GM12878 (cell line): Measurements from ENCODE around the gene AGT. TPM values are rescaled to one million over a fixed set of nuclear protein-coding genes. Genes with fewer than 3 reads are reported as not detected.

Experiments
- ATAC-seq: fragments of 200-7000 bp; cut with Tn5 transposase; 3 replicates; pipeline ENCODE4 v1.9.1; 2020; ENCODE audit warnings: mild to moderate bottlenecking, moderate library complexity
- BruUV-seq: library from RNA; stranded (reverse); fragments of 400-500 nt; replicated peaks from 2 replicates; lab custom pipeline; 2021; lab: Mats Ljungman, UMichigan
- CTCF ChIA-PET: fragments of 300-600 bp; sonication (Branson Sonifier 250); formaldehyde crosslinking; extraction: SDS; loops from one replicate; lab custom pipeline; 2021; ENCODE audit warnings: inconsistent platforms; lab: Yijun Ruan, JAX
- POLR2A ChIA-PET: fragments of 350-600 bp; formaldehyde crosslinking; extraction: SDS; loops from one replicate; lab custom pipeline; 2021; ENCODE audit warnings: inconsistent platforms; lab: Charles Lee
- RAD21 ChIA-PET: fragments of 300-600 bp; sonication (Branson Sonifier 250); formaldehyde crosslinking; loops from one replicate; lab custom pipeline; 2023; ENCODE audit warnings: antibody characterized with exemption; ENCODE audit not compliant: unreplicated experiment; lab: Charles Lee
- SMC1A ChIA-PET: fragments of 300-600 bp; sonication (Branson Sonifier 250); formaldehyde crosslinking; loops from one replicate; lab custom pipeline; 2023; ENCODE audit not compliant: unreplicated experiment, uncharacterized antibody; lab: Charles Lee
- DNase-seq: peaks from one replicate; pipeline ENCODE4 v3.0.0-alpha.2; 2011; ENCODE audit warnings: low read depth, low spot score
- FAIRE-seq: peaks from 3 replicates; lab custom pipeline; 2011; peaks lifted over from hg19 to GRCh38; lab: Jason Lieb, UNC
- H2AFZ ChIP-seq: 2 replicates; pipeline ENCODE4 v1.6.0; 2011; ENCODE audit warnings: low read depth, low read length, control low read depth; ENCODE audit not compliant: control insufficient read depth
- H3K27ac ChIP-seq: 2 replicates; pipeline ENCODE4 v1.5.1; 2011; ENCODE audit warnings: control low read depth; ENCODE audit not compliant: control insufficient read depth, insufficient read depth
- H3K27me3 ChIP-seq, 2 experiments: replicated peaks in 1 of 2; 2 replicates each; pipeline versions ENCODE4 v1.6.0 to v1.6.1; 2011; ENCODE audit warnings: low read length in 1 of 2; ENCODE audit not compliant: control insufficient read depth in 2 of 2, insufficient read depth in 2 of 2
- H3K36me3 ChIP-seq, 2 experiments: 2 replicates each; pipeline ENCODE4 v1.5.1; 2011; ENCODE audit warnings: low read length in 1 of 2; ENCODE audit not compliant: control insufficient read depth in 2 of 2, insufficient read depth in 2 of 2
- H3K4me1 ChIP-seq: 2 replicates; pipeline ENCODE4 v1.6.1; 2011; ENCODE audit warnings: mild to moderate bottlenecking, low read length, moderate library complexity, mixed read lengths; ENCODE audit not compliant: control insufficient read depth, insufficient read depth
- H3K4me2 ChIP-seq: 2 replicates; pipeline ENCODE4 v1.6.0; 2011; ENCODE audit warnings: control low read depth; ENCODE audit not compliant: control insufficient read depth, insufficient read depth
- H3K4me3 ChIP-seq: fragments of 200-600 bp; sonication (generic); 2 replicates; pipeline ENCODE4 v1.5.1; 2016
- H3K79me2 ChIP-seq: 2 replicates; pipeline ENCODE4 v1.6.0; 2011; ENCODE audit warnings: low read length; ENCODE audit not compliant: control insufficient read depth, insufficient read depth
- H3K9ac ChIP-seq: 2 replicates; pipeline ENCODE4 v1.8.0; 2011; ENCODE audit warnings: low read length, control low read depth, mixed read lengths; ENCODE audit not compliant: control insufficient read depth, insufficient read depth
- H3K9me3 ChIP-seq: replicated peaks from 3 replicates; pipeline ENCODE4 v1.5.1; 2011; ENCODE audit warnings: mild to moderate bottlenecking, low read length; ENCODE audit not compliant: control insufficient read depth, insufficient read depth
- H4K20me1 ChIP-seq: 2 replicates; pipeline ENCODE4 v1.6.0; 2011; ENCODE audit not compliant: control insufficient read depth, insufficient read depth
- CHD4 ChIP-seq: fragments of 200-600 bp; sonication (generic); IDR thresholded peaks from 2 replicates; pipeline ENCODE4 v1.6.1; 2016; ENCODE audit warnings: mild to moderate bottlenecking
- EZH2 ChIP-seq: IDR thresholded peaks from 2 replicates; pipeline ENCODE4 v1.6.1; 2012; ENCODE audit warnings: low read depth, mild to moderate bottlenecking, control low read depth, inconsistent platforms, low read length, borderline replicate concordance; ENCODE audit not compliant: control insufficient read depth
- FOXM1 ChIP-seq: IDR thresholded peaks from 2 replicates; pipeline ENCODE4 v1.6.1; 2012; ENCODE audit warnings: low read depth, mild to moderate bottlenecking, inconsistent platforms, low read length, moderate library complexity
- NBN ChIP-seq: fragments of 450-650 bp; IDR thresholded peaks from 2 replicates; pipeline ENCODE4 v1.6.1; 2016
- PBX3 ChIP-seq: IDR thresholded peaks from 2 replicates; pipeline ENCODE4 v1.6.1; 2011; ENCODE audit warnings: mild to moderate bottlenecking, low read depth, low read length, moderate library complexity; ENCODE audit not compliant: insufficient replicate concordance
- RELB ChIP-seq: fragments of 450-650 bp; IDR thresholded peaks from 2 replicates; pipeline ENCODE4 v1.6.1; 2017; ENCODE audit warnings: low read depth, mild to moderate bottlenecking, moderate library complexity
- TBL1XR1 ChIP-seq: IDR thresholded peaks from 2 replicates; pipeline ENCODE4 v1.6.1; 2012; ENCODE audit warnings: low read depth, low read length, improper control_type of control experiment
- WRNIP1 ChIP-seq: IDR thresholded peaks from 2 replicates; pipeline ENCODE4 v1.6.1; 2011; ENCODE audit warnings: low read depth, low read length, improper control_type of control experiment, borderline replicate concordance
- ZNF622 ChIP-seq: fragments of 450-650 bp; IDR thresholded peaks from 2 replicates; pipeline ENCODE4 v1.6.1; 2017; ENCODE audit warnings: mild to moderate bottlenecking, inconsistent platforms
- WGBS: methylation state at CpG from one replicate; pipeline ENCODE4 v1.1.6; 2016; ENCODE audit warnings: low lambda C conversion rate; ENCODE audit not compliant: insufficient replicate concordance, insufficient coverage; ENCODE audit errors: missing lambda C conversion rate; 5-methylcytosine and 5-hydroxymethylcytosine counted together
- in situ Hi-C: fragments of 300-500 bp; cut with MboI; formaldehyde crosslinking; loops from 9 replicates; pipeline ENCODE4 v1.14.3; 2018; ENCODE audit warnings: mixed read lengths
- intact Hi-C: fragments of 100-400 bp; cut with micrococcal nuclease; formaldehyde crosslinking; loops from one replicate; pipeline ENCODE4 v1.14.2; 2022; ENCODE audit not compliant: unreplicated experiment
- polyA plus RNA-seq, 11 experiments: library from polyadenylated mRNA; depleted of rRNA in 4 of 11; unstranded in 6 of 11; stranded (reverse) in 5 of 11; fragments of >200 nt; fragmentation: Nextera tagmentation in 4 of 11; fragmentation: Illumina TruSeq in 1 of 11; extraction: Ambion mirVana in 4 of 11; extraction: Trizol in 1 of 11; gene quantifications; 1 replicate in 1 of 11; 2 replicates in 10 of 11; pipeline versions ENCODE4 v1.2.1 to v1.2.3, GENCODE V29; 2011 to 2016; ENCODE audit warnings: inconsistent platforms in 2 of 11, missing spikeins in 2 of 11, low read depth in 1 of 11
- total RNA-seq, 4 experiments: library from RNA; depleted of rRNA in 3 of 4; stranded (reverse); fragments of >200 nt in 3 of 4; fragmentation: Illumina TruSeq in 1 of 4; extraction: Trizol in 1 of 4; gene quantifications; 2 replicates each; pipeline versions ENCODE4 v1.2.1 to v1.2.3, GENCODE V29; 2013 to 2021
- TF ChIP-seq, protein P1 (sequence below): IDR thresholded peaks from 2 replicates; pipeline ENCODE4 v1.6.1; 2012; ENCODE audit warnings: low read depth, low read length, improper control_type of control experiment
- TF ChIP-seq, protein P2 (sequence below): fragments of 150-350 bp; IDR thresholded peaks from 2 replicates; pipeline ENCODE4 v1.6.1; 2016; ENCODE audit warnings: low read depth, low read length

The AGT gene
- total and polyA plus RNA-seq, 10 of the 15 experiments (the other 5 are each of a cell fraction or from before 2014, with no cell fraction given) = 0.69 TPM; not detected in 9

- ATAC-seq = no peak
- H3K27me3 ChIP-seq = no peaks in the 10 kb centered on the region; a peak in 1 of 4 replicates
- FAIRE-seq = no peak
- ChIA-PET CTCF (no interaction called here), SMC1A (no interaction called here), RAD21 (no interaction called here), POLR2A (no interaction called here)
- H3K4me2 ChIP-seq = no peak overlapping the region
- no peak overlapping the region for H2AFZ ChIP-seq
- no peak overlapping the region for H3K4me3 ChIP-seq
- H3K27ac ChIP-seq = no peak overlapping the region
- H3K9ac ChIP-seq = no peak overlapping the region
- BruUV-seq = no TSS peak
- WGBS = 90% methylated on average over 3 of the region's 6 CpGs
- no peaks in the 10 kb centered on the region for H4K20me1 ChIP-seq
- intact Hi-C loops = no loop called here
- in situ Hi-C loops = no loop called here
- no peak for TF ChIP-seq NBN
- TF ChIP-seq CHD4 = no peak
- no peak for TF ChIP-seq TBL1XR1
- TF ChIP-seq ZNF622 = no peak
- TF ChIP-seq, protein P1, sequence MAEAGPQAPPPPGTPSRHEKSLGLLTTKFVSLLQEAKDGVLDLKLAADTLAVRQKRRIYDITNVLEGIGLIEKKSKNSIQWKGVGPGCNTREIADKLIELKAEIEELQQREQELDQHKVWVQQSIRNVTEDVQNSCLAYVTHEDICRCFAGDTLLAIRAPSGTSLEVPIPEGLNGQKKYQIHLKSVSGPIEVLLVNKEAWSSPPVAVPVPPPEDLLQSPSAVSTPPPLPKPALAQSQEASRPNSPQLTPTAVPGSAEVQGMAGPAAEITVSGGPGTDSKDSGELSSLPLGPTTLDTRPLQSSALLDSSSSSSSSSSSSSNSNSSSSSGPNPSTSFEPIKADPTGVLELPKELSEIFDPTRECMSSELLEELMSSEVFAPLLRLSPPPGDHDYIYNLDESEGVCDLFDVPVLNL = no peak
- TF ChIP-seq, protein P2, sequence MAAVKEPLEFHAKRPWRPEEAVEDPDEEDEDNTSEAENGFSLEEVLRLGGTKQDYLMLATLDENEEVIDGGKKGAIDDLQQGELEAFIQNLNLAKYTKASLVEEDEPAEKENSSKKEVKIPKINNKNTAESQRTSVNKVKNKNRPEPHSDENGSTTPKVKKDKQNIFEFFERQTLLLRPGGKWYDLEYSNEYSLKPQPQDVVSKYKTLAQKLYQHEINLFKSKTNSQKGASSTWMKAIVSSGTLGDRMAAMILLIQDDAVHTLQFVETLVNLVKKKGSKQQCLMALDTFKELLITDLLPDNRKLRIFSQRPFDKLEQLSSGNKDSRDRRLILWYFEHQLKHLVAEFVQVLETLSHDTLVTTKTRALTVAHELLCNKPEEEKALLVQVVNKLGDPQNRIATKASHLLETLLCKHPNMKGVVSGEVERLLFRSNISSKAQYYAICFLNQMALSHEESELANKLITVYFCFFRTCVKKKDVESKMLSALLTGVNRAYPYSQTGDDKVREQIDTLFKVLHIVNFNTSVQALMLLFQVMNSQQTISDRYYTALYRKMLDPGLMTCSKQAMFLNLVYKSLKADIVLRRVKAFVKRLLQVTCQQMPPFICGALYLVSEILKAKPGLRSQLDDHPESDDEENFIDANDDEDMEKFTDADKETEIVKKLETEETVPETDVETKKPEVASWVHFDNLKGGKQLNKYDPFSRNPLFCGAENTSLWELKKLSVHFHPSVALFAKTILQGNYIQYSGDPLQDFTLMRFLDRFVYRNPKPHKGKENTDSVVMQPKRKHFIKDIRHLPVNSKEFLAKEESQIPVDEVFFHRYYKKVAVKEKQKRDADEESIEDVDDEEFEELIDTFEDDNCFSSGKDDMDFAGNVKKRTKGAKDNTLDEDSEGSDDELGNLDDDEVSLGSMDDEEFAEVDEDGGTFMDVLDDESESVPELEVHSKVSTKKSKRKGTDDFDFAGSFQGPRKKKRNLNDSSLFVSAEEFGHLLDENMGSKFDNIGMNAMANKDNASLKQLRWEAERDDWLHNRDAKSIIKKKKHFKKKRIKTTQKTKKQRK = no peak
- TF ChIP-seq RELB = no peak
- no peak for TF ChIP-seq EZH2
- no peak for TF ChIP-seq WRNIP1
- no peak for TF ChIP-seq FOXM1
- no peak for TF ChIP-seq PBX3
- no peaks in the 10 kb centered on the region for H3K36me3 ChIP-seq
- DNase-seq = no peak
- no peaks in the 10 kb centered on the region for H3K9me3 ChIP-seq
- no peaks in the 10 kb centered on the region for H3K4me1 ChIP-seq
- no peaks in the 10 kb centered on the region for H3K79me2 ChIP-seq
Measured at GRCh38 chr1:230752407-230752806, 38.5 kb upstream of the AGT start.
